ENCODE measurements around the gene GNL3L.

GRCh38 chrX:54534271-54534670 lies 4.3 kb downstream of the GNL3L start:
- TF ChIP-seq CTCF (IDR thresholded peaks at IDR 0.05) = no peak
- no peak for TF ChIP-seq POLR2A (IDR thresholded peaks at IDR 0.05; ENCODE audit: low read depth)
- TF ChIP-seq POLR2AphosphoS5 (IDR thresholded peaks at IDR 0.05) = no peak
